Neural progenitor cell (in vitro differentiated cells): ENCODE results near the gene GABRB1. TPM values are rescaled to one million over a fixed set of nuclear protein-coding genes. Genes with fewer than 3 reads are reported as not detected.

Experiments used
- DNase-seq: peaks from one replicate; pipeline ENCODE4 v3.0.0-alpha.2; 2016; ENCODE audit warnings: low spot score
- H2AFZ ChIP-seq: fragments of 200-600 bp; sonication (generic); replicated peaks from 2 replicates; pipeline ENCODE4 v1.6.1; 2016; ENCODE audit warnings: antibody characterized with exemption
- H3F3A ChIP-seq: fragments of 200-600 bp; sonication (generic); 2 replicates; pipeline ENCODE4 v1.6.1; 2016; ENCODE audit warnings: antibody characterized with exemption, low read depth
- H3K27ac ChIP-seq: fragments of 200-600 bp; sonication (generic); 2 replicates; pipeline ENCODE4 v1.5.1; 2016; ENCODE audit warnings: mild to moderate bottlenecking
- H3K27me3 ChIP-seq: fragments of 200-600 bp; sonication (generic); 2 replicates; pipeline ENCODE4 v1.6.1; 2016; ENCODE audit warnings: mild to moderate bottlenecking, moderate library complexity
- H3K36me3 ChIP-seq: fragments of 200-600 bp; sonication (generic); 2 replicates; pipeline ENCODE4 v1.5.1; 2016
- H3K4me1 ChIP-seq: fragments of 200-600 bp; sonication (generic); 2 replicates; pipeline ENCODE4 v1.6.1; 2016; ENCODE audit warnings: mixed run types
- H3K4me2 ChIP-seq: fragments of 200-600 bp; sonication (generic); 2 replicates; pipeline ENCODE4 v1.6.1; 2016
- H3K4me3 ChIP-seq: fragments of 200-600 bp; sonication (generic); 2 replicates; pipeline ENCODE4 v1.5.1; 2016
- H3K79me2 ChIP-seq: fragments of 200-600 bp; sonication (generic); 2 replicates; pipeline ENCODE4 v1.6.1; 2016; ENCODE audit warnings: low read depth
- H3K9ac ChIP-seq: fragments of 200-600 bp; sonication (generic); 2 replicates; pipeline ENCODE4 v1.6.1; 2016
- H3K9me3 ChIP-seq: fragments of 200-600 bp; sonication (generic); 2 replicates; pipeline ENCODE4 v1.5.1; 2016; ENCODE audit warnings: low read depth
- H4K20me1 ChIP-seq: fragments of 200-600 bp; sonication (generic); 2 replicates; pipeline ENCODE4 v1.6.1; 2016; ENCODE audit warnings: low read depth
- H3K27ac Mint-ChIP-seq: 3 replicates; pipeline ENCODE4 v1.8.0; 2021; ENCODE audit warnings: mixed read lengths
- H3K27me3 Mint-ChIP-seq: 2 replicates; pipeline ENCODE4 v1.8.0; 2022; ENCODE audit warnings: low read depth, mild to moderate bottlenecking, inconsistent platforms, moderate library complexity, mixed read lengths; ENCODE audit not compliant: insufficient read depth
- H3K36me3 Mint-ChIP-seq: 3 replicates; pipeline ENCODE4 v1.8.0; 2021; ENCODE audit warnings: mixed read lengths
- H3K4me1 Mint-ChIP-seq: 3 replicates; pipeline ENCODE4 v1.8.0; 2021; ENCODE audit warnings: mixed read lengths
- H3K4me3 Mint-ChIP-seq: 3 replicates; pipeline ENCODE4 v1.8.0; 2021; ENCODE audit warnings: mild to moderate bottlenecking, moderate library complexity, mixed read lengths
- H3K9me3 Mint-ChIP-seq: 3 replicates; pipeline ENCODE4 v1.8.0; 2020; ENCODE audit warnings: mixed read lengths
- CTCF ChIP-seq: fragments of 200-600 bp; sonication (generic); IDR thresholded peaks from 2 replicates; pipeline ENCODE4 v1.5.1; 2017; ENCODE audit warnings: antibody characterized with exemption, mild to moderate bottlenecking
- EZH2 ChIP-seq: fragments of 200-600 bp; sonication (generic); IDR thresholded peaks from 2 replicates; pipeline ENCODE4 v1.6.1; 2017; ENCODE audit warnings: antibody characterized with exemption, mild to moderate bottlenecking, moderate library complexity
- EZH2phosphoT487 ChIP-seq: fragments of 200-600 bp; sonication (generic); IDR thresholded peaks from 2 replicates; pipeline ENCODE4 v1.6.1; 2017; ENCODE audit warnings: antibody characterized with exemption
- total RNA-seq: library from RNA; depleted of rRNA; stranded (reverse); fragments of >200 nt; gene quantifications from 2 replicates; pipeline ENCODE4 v1.2.3, GENCODE V29; 2015; ENCODE audit warnings: low replicate concordance

The GABRB1 gene
- total RNA-seq, 1 donor from 2014 or later, result not detected

GRCh38 chr4:47427935-47428334 lies 396.6 kb downstream of the GABRB1 start:
- no peak overlapping the region for H3K27ac Mint-ChIP-seq
- no peak overlapping the region for H3K4me3 ChIP-seq
- H3K27me3 Mint-ChIP-seq, result no peaks in the 10 kb centered on the region
- H4K20me1 ChIP-seq, result no peaks in the 10 kb centered on the region
- H3K36me3 ChIP-seq, result no peaks in the 10 kb centered on the region
- no peaks in the 10 kb centered on the region for H3K9me3 ChIP-seq
- no peaks in the 10 kb centered on the region for H3F3A ChIP-seq
- H3K27me3 ChIP-seq, result no peaks in the 10 kb centered on the region
- no peak overlapping the region for H3K4me3 Mint-ChIP-seq
- H3K79me2 ChIP-seq, result no peaks in the 10 kb centered on the region
- no peaks in the 10 kb centered on the region for H3K9me3 Mint-ChIP-seq
- H2AFZ ChIP-seq, result no peak overlapping the region
- H3K4me2 ChIP-seq, result no peak overlapping the region
- no peaks in the 10 kb centered on the region for H3K4me1 ChIP-seq
- no peak overlapping the region for H3K27ac ChIP-seq
- no peak for DNase-seq
- no peak overlapping the region for H3K9ac ChIP-seq
- no peaks in the 10 kb centered on the region for H3K36me3 Mint-ChIP-seq
- no peaks in the 10 kb centered on the region for H3K4me1 Mint-ChIP-seq
- TF ChIP-seq CTCF, result no peak
- no peak for TF ChIP-seq EZH2
- no peak for TF ChIP-seq EZH2phosphoT487

- no peaks in the 10 kb centered on the region for H3F3A ChIP-seq
- TF ChIP-seq CTCF (no peak), EZH2 (no peak), EZH2phosphoT487 (no peak)
- no peaks in the 10 kb centered on the region for H3K27me3 ChIP-seq
- no peaks in the 10 kb centered on the region for H3K27me3 Mint-ChIP-seq
- H3K4me3 Mint-ChIP-seq, result no peak overlapping the region
- no peaks in the 10 kb centered on the region for H3K9me3 ChIP-seq
- no peaks in the 10 kb centered on the region for H3K36me3 ChIP-seq
- H3K9me3 Mint-ChIP-seq, result no peaks in the 10 kb centered on the region
- H3K4me1 Mint-ChIP-seq, result no peaks in the 10 kb centered on the region
- H3K27ac ChIP-seq, result no peak overlapping the region
- no peak overlapping the region for H2AFZ ChIP-seq
- H3K4me3 ChIP-seq, result no peak overlapping the region
- H3K4me2 ChIP-seq, result no peak overlapping the region
- H3K9ac ChIP-seq, result no peak overlapping the region
- no peak overlapping the region for H3K27ac Mint-ChIP-seq
- H3K79me2 ChIP-seq, result no peaks in the 10 kb centered on the region
- H4K20me1 ChIP-seq, result no peaks in the 10 kb centered on the region
- H3K4me1 ChIP-seq, result no peaks in the 10 kb centered on the region
- DNase-seq, result no peak
- H3K36me3 Mint-ChIP-seq, result no peaks in the 10 kb centered on the region
Measured at GRCh38 chr4:47432749-47433148, 401.4 kb downstream of the GABRB1 start.

- DNase-seq, result no peak
- no peak overlapping the region for H3K27ac Mint-ChIP-seq
- H3K4me1 ChIP-seq, result no peaks in the 10 kb centered on the region
- H3K27me3 ChIP-seq, result no peaks in the 10 kb centered on the region
- no peaks in the 10 kb centered on the region for H3F3A ChIP-seq
- H3K9me3 Mint-ChIP-seq, result no peaks in the 10 kb centered on the region
- H4K20me1 ChIP-seq, result no peaks in the 10 kb centered on the region
- no peaks in the 10 kb centered on the region for H3K4me1 Mint-ChIP-seq
- no peaks in the 10 kb centered on the region for H3K9me3 ChIP-seq
- no peaks in the 10 kb centered on the region for H3K27me3 Mint-ChIP-seq
- H3K79me2 ChIP-seq, result no peaks in the 10 kb centered on the region
- H3K27ac ChIP-seq, result no peak overlapping the region
- H3K9ac ChIP-seq, result no peak overlapping the region
- H3K4me3 Mint-ChIP-seq, result no peak overlapping the region
- H3K4me3 ChIP-seq, result no peak overlapping the region
- H2AFZ ChIP-seq, result no peak overlapping the region
- H3K36me3 ChIP-seq, result no peaks in the 10 kb centered on the region
- TF ChIP-seq CTCF, result no peak
- no peak for TF ChIP-seq EZH2phosphoT487
- TF ChIP-seq EZH2, result no peak
- no peak overlapping the region for H3K4me2 ChIP-seq
- no peaks in the 10 kb centered on the region for H3K36me3 Mint-ChIP-seq
Measured at GRCh38 chr4:47434931-47435330, 403.6 kb downstream of the GABRB1 start.

- no peak overlapping the region for H3K4me3 Mint-ChIP-seq
- Histone ChIP-seq H3K4me2 (no peak overlapping the region), H3K9ac (no peak overlapping the region), H3K79me2 (no peaks in the 10 kb centered on the region), H3K9me3 (no peaks in the 10 kb centered on the region), H4K20me1 (no peaks in the 10 kb centered on the region), H3K27ac (no peak overlapping the region), H3K27me3 (no peaks in the 10 kb centered on the region), H3K4me1 (no peaks in the 10 kb centered on the region), H3K4me3 (no peak overlapping the region), H3F3A (no peaks in the 10 kb centered on the region), H3K36me3 (no peaks in the 10 kb centered on the region), H2AFZ (no peak overlapping the region)
- TF ChIP-seq CTCF (no peak), EZH2phosphoT487 (no peak), EZH2 (no peak)
- H3K4me1 Mint-ChIP-seq, result no peaks in the 10 kb centered on the region
- H3K36me3 Mint-ChIP-seq, result no peaks in the 10 kb centered on the region
- H3K27ac Mint-ChIP-seq, result no peak overlapping the region
- no peaks in the 10 kb centered on the region for H3K9me3 Mint-ChIP-seq
- no peaks in the 10 kb centered on the region for H3K27me3 Mint-ChIP-seq
- no peak for DNase-seq
Measured at GRCh38 chr4:47442980-47443379, 411.6 kb downstream of the GABRB1 start.
